ENCODE results near the gene MYO10.

MYO10 gene

GRCh38 chr5:16918891-16919671, 17.0 kb downstream of the MYO10 start:
- TF ChIP-seq EZH2 (IDR thresholded peaks at IDR 0.05; ENCODE audit: borderline replicate concordance, low read depth, low read length, severe bottlenecking) (no peak), CTCF (IDR thresholded peaks at IDR 0.05; ENCODE audit: borderline replicate concordance, extremely low read depth, low read length, poor library complexity, severe bottlenecking) (no peak)
- DNase-seq (no peak), ATAC-seq (ENCODE audit: insufficient read depth, low read depth) (no peak)
- H3K4me3 ChIP-seq (ENCODE audit: low read depth in 1 of 2, low read length in 2 of 2) = no peak overlapping the region
- H2AFZ ChIP-seq (ENCODE audit: low read depth, low read length) = no peak overlapping the region
- no peaks in the 10 kb centered on the region for H3K36me3 ChIP-seq (ENCODE audit: insufficient read depth, low read length)
- no peak overlapping the region for H3K4me2 ChIP-seq (ENCODE audit: insufficient read depth, low read length)
- no peaks in the 10 kb centered on the region for H4K20me1 ChIP-seq (ENCODE audit: insufficient read depth, low read length)
- no peak overlapping the region for H3K27ac ChIP-seq (ENCODE audit: low read length)
- H3K79me2 ChIP-seq (ENCODE audit: insufficient read depth, low read length) = no peaks in the 10 kb centered on the region
- no peaks in the 10 kb centered on the region for H3K4me1 ChIP-seq (ENCODE audit: insufficient read depth, low read length)
- H3K9me3 ChIP-seq (ENCODE audit: insufficient read depth, low read length, severe bottlenecking) = no peaks in the 10 kb centered on the region
- no peaks in the 10 kb centered on the region for H3K27me3 ChIP-seq (ENCODE audit: insufficient read depth, low read length, poor library complexity)
- H3K9ac ChIP-seq (ENCODE audit: low read depth, low read length) = no peak overlapping the region

- Histone ChIP-seq H3K9me3 (ENCODE audit: insufficient read depth, low read length, severe bottlenecking) (no peaks in the 10 kb centered on the region), H3K79me2 (ENCODE audit: insufficient read depth, low read length) (no peaks in the 10 kb centered on the region), H3K36me3 (ENCODE audit: insufficient read depth, low read length) (no peaks in the 10 kb centered on the region), H2AFZ (ENCODE audit: low read depth, low read length) (no peak overlapping the region), H4K20me1 (ENCODE audit: insufficient read depth, low read length) (no peaks in the 10 kb centered on the region), H3K4me1 (ENCODE audit: insufficient read depth, low read length) (no peaks in the 10 kb centered on the region), H3K9ac (ENCODE audit: low read depth, low read length) (no peak overlapping the region), H3K27ac (ENCODE audit: low read length) (no peak overlapping the region), H3K4me3 (ENCODE audit: low read depth in 1 of 2, low read length in 2 of 2) (no peak overlapping the region), H3K4me2 (ENCODE audit: insufficient read depth, low read length) (no peak overlapping the region), H3K27me3 (ENCODE audit: insufficient read depth, low read length, poor library complexity) (no peaks in the 10 kb centered on the region)
- ATAC-seq (ENCODE audit: insufficient read depth, low read depth) (no peak), DNase-seq (no peak)
- TF ChIP-seq EZH2 (IDR thresholded peaks at IDR 0.05; ENCODE audit: borderline replicate concordance, low read depth, low read length, severe bottlenecking) = no peak
- no peak for TF ChIP-seq CTCF (IDR thresholded peaks at IDR 0.05; ENCODE audit: borderline replicate concordance, extremely low read depth, low read length, poor library complexity, severe bottlenecking)
These were observed 17.9 kb downstream of the MYO10 start for GRCh38 chr5:16918156-16918555.

GRCh38 chr5:16916262-16916878, 19.7 kb downstream of the MYO10 start:
- H3K4me3 ChIP-seq (ENCODE audit: low read depth in 1 of 2, low read length in 2 of 2) = no peak overlapping the region
- H2AFZ ChIP-seq (ENCODE audit: low read depth, low read length) = no peak overlapping the region
- no peaks in the 10 kb centered on the region for H3K9me3 ChIP-seq (ENCODE audit: insufficient read depth, low read length, severe bottlenecking)
- no peaks in the 10 kb centered on the region for H3K36me3 ChIP-seq (ENCODE audit: insufficient read depth, low read length)
- H3K79me2 ChIP-seq (ENCODE audit: insufficient read depth, low read length) = no peaks in the 10 kb centered on the region
- DNase-seq (no peak), ATAC-seq (ENCODE audit: insufficient read depth, low read depth) (no peak)
- H3K27ac ChIP-seq (ENCODE audit: low read length) = no peak overlapping the region
- no peak overlapping the region for H3K9ac ChIP-seq (ENCODE audit: low read depth, low read length)
- no peak for TF ChIP-seq EZH2 (IDR thresholded peaks at IDR 0.05; ENCODE audit: borderline replicate concordance, low read depth, low read length, severe bottlenecking)
- TF ChIP-seq CTCF (IDR thresholded peaks at IDR 0.05; ENCODE audit: borderline replicate concordance, extremely low read depth, low read length, poor library complexity, severe bottlenecking) = no peak
- no peaks in the 10 kb centered on the region for H3K27me3 ChIP-seq (ENCODE audit: insufficient read depth, low read length, poor library complexity)
- no peaks in the 10 kb centered on the region for H4K20me1 ChIP-seq (ENCODE audit: insufficient read depth, low read length)
- H3K4me1 ChIP-seq (ENCODE audit: insufficient read depth, low read length) = no peaks in the 10 kb centered on the region
- H3K4me2 ChIP-seq (ENCODE audit: insufficient read depth, low read length) = no peak overlapping the region
